HG03108 (cell line): ENCODE results near the gene INO80.

Experiments used
- ATAC-seq: cut with Tn5 transposase; IDR thresholded peaks from one replicate; pipeline ENCODE4 v1.9.1; 2021; ENCODE audit warnings: moderate library complexity; ENCODE audit not compliant: unreplicated experiment

INO80 gene

DNA sequence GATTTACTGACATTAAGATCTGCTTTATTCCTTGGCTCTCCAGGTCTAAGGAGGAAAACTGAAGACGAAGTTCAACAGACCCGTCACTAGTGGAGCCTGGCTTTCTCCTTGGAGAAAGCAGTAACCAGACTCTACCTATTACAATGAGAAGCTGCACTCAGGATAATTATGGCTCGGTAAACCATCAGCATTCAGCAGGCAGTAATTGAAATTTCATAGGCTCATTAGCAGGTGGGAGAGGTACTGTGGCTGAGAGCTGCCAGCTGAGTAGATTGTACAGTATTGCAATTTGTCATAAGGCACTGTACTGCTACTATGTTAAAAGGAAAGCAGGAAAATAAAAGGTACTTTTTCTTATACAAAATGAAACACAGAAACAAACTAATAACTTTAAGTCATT, 111.6 kb downstream of the INO80 start:
- no peak for ATAC-seq

DNA sequence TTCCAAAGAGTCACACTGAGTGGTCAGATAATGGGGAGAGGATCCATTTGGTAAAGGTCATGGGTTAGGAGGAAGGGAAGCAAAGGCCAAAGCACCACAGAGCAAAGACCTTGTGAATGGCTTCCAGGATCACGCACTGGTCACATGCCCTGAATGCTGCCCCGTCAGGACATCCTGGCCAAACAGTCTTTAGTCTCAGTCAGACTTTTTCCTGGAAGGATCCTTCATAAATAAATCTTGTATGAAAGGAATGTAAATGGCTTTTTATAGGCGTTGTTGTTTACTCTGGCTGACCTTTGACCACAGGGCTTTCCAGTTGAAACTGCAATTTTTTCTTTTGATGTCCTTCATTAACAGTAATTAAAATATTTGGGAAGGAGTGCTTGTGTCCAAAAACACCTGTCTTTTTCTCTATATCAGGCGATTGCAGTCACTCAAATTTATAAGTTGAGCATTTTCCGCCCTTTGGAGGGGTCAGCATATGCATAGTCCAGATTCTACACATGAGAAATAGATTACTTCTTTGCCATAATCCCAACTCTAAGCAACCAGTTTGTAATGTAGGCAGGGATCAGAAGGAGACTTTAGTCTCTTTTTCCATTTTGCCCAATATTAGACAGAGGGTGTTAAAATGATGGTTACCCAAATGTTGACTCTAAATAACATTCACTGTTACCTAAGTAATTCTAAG, 114.4 kb downstream of the INO80 start:
- no peak for ATAC-seq

DNA sequence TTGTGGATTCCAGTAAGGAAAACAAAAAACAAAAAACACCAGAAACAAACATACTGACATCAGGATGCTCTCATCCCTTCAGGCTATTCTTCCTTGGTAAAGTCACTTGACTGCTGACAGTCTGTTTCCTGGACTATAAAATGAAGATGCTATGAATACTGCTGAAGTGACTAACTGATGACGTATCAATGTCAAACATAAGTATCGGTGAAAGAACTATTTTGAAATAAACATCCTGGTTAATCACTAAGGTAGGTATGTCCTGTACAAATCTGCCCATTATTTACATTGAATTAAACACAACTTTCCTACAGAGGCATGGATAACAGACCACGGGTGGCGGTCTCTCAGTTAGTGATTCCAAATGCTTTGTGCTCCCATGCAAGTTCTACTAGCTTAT, 116.9 kb downstream of the INO80 start:
- no peak for ATAC-seq

DNA sequence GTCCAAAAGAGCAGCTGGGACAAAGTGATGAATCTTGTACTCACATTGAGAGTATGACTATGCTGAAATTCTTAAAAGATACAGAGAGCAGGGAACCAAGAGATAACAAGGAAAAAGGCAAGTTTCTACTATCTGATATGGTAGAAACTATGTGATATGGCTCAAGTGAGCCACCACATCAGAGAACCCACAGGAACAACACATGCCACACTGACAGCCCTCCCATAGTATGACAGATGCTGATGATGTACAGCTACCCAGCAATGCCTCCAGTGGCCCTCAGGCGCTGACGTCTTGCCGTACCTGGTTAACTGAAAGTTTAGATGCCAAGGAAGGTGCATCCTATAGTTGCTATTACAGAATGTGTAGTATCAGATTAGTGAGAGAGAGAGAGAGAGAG, 120.4 kb downstream of the INO80 start:
- no peak for ATAC-seq

DNA sequence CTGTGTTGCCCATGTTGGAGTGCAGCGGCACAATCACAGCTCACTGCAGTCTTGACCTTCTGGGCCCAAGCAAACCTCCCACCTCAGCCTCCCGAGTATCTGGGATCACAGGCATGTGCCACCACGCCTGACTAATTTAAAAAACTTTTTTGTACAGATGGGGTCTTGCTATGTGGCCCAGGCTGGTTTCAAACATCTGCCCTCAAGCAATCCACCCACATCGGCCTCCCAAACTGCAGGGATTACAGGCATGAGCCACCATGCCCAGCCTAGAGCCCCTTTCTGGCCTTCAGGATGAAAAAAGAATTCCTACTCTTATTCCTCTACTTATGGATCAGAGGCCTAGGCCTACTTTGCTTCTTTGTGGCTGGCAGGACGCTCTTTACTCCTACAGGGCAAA, 123.3 kb downstream of the INO80 start:
- ATAC-seq = no peak

DNA sequence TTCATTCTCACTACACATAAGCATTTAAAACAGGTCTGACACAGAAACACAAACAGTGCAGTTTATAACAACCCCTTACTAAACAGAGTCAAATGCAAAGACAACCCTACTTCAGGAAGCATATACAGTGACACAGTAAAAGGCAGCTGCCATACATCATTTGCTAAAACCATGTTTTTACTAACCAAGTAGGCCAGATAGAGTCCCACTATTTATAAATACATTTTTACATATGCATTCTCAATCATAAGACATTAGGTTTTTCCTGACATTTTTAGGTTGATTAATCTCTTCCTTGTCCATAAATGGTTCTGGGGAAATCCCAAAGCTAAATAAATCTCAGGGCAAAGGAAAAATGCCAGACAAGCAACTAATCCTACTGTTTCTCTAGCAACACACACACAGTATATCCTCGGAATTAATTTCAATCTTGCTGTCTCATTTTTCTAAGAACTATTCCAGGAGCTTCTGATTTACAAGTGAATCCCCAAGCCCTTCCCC, 123.8 kb downstream of the INO80 start:
- no peak for ATAC-seq

DNA sequence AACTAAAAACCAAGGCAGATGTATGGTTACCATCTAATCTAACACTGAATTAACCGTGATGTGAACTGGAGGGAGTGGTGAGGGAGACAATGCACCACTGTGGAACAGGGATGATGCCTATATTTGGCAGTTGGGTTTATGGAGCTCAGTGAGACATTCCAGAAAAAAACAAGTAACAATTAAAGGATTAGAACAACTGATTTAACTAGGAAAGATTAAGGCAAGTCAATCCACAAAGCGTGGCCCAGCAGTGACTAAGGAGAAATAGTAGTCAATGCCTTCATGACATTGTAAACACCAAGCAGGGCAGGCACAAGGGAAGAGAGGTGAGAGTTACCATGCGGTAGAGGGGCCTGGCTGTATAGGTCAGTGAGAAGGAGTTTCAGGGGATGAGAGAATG, 124.7 kb downstream of the INO80 start:
- no peak for ATAC-seq

DNA sequence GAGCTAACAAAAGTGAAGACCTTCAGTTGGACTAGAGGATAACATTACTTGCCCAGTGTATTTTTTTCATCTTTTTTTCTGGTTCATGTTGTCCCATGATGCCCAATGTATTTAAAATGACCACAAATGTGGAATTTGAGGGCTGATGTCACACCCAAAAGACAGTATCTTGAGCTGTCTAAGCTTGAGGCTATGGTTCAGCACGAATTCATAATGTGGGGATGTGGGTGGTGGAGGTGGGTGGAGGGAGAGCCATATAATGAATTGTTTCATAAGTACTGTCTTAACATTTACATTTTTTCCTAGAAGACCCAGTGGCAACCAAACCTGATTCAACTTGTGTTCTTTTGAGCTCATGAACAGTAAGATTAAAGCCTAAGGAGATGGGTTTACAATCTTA, 125.3 kb downstream of the INO80 start:
- no peak for ATAC-seq

DNA sequence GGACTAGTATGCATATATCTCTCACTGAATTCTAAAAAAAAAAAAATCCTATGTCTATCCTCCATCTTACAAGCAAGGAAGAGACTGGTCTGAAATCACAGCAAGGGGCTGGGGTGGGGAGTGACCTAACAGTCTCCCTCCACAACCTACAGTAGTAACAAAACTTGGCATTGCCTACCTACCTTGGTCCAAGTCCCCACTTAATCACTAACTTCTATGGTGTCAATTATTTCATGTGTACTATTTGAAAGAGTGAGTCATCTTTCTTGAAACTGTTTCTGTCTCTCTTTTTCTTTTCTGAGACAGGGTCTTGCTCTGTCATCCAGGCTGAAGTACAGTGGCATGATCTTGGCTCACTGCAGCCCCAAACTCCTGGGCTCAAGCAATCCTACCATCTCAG, 126.0 kb downstream of the INO80 start:
- no peak for ATAC-seq

DNA sequence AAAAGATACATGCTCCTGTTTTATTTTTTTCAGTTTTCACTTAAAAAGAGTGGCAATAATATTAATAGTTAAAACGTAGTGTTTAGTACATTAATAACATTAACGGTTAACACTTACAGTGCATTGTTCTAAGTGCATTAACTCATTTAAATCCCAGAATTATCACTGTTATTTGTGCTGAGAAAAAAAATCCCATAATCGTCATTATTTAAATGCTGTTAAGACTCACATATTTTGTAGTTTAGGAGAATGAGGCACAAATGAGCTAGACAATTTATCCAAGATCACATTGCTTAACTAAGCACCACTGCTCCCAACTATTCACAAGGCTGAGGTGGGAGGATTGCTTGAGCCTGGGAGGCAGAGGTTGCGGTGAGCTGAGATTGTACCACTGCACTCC, 127.9 kb downstream of the INO80 start:
- ATAC-seq = no peak

DNA sequence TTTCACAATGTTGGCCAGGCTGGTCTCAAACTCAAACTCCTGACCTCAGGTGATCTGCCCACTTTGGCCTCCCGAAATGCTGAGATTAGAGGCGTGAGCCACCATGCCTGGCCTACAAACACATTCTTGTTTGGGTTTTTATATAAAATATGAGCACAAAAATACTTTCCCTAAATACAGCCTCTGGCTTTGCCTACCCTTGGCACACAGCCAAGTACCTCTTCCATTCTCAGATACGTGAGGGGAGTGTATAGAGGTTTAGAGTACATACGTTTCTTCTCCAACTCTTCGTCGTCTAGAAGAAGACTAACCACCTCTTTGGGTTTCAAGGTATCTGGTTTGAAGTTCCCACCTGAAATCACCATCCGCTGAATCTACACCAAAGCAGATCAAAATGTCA, 129.3 kb downstream of the INO80 start:
- no peak for ATAC-seq

DNA sequence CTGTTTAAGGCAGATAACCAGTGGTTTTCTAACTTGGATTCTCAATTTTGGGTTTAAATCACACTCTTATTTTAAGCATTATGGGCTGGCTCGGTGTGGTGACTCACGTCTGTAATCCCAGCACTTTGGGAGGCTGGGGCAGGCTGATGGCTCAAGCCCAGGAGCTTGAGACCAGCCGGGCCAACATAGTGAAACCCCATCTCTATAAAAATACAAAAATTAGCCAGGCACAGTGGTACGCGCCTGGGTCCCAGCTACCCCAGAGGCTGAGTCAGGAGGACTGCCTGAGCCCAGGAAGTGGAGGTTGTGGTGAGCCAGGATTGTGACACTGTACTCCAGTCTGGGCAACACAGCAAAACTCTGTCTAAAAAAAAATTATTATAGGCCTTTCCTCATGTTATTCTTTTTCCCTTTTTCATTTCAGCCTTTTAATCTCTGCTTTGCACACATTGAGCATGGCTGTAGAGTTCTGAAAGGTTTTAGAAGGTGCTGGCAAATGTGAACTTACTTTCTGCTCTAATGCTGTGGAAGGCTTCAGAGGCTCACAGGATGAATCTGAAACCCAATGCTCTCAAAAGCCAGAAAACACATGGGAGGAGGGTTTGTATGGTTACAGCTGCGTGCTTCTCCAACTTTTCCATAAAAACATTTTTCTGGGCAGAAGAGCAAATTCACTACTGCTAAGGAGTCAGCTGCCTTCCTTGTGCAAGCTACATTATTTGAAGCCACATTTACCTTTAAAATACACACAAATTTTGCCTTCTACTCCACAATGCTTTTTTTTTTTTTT, 130.3 kb downstream of the INO80 start:
- ATAC-seq = no peak

DNA sequence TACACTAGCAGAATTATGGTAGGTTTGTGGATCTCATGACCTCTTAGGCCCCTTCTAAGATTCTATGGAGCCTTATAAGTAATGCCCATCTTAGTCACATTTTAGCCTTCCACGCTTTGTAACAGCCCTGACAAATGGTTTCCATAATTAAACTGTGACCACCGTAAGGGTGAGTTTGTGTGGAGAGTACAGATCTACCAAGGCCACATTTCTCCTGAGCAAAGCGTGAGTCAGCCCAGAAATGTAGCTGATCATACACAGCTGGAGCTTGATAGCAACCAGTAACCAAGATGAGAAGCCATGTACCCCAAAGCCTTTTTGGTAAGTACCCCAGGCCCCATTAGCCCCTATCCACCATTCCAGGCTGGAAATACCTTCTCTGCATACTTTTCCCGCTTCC, 131.1 kb downstream of the INO80 start:
- no peak for ATAC-seq

DNA sequence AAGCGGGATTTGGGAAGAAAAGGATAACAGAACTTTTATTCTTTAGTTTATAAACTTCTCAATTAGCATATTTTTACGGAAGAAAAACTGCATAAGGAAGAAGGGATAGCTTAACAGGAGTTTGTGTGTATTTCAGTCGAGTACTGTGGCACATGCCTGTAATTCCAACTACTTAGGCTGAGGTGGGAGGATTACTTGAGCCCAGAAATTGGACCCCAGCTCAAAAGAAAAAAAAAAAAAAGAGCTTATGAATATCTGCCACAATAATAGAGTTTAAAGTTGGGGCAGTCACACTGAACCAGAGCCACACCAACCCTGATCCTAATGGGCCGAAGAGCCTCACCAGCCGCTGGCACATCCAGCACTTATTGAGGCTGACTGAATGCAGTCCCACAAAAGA, 131.7 kb downstream of the INO80 start:
- ATAC-seq = no peak

DNA sequence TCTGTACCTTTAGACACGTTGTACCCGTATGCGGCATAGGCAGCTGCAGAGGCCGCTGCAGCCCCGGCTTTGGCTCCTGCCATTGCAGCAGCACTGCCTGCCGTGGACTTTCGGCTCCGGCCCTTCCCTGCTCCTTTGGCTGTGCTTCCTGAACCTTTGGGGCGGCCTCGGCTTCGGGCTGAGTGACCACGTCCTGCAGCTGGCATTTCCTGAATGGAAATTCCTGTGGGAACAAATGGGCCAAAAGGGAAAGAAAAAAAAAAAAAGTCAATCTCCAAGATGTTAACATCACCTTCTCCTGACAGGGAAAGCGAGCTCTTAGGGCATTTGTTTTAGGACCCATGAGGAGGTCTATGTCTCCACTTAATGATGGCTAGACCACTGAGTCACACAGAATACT, 133.2 kb downstream of the INO80 start:
- no peak for ATAC-seq

DNA sequence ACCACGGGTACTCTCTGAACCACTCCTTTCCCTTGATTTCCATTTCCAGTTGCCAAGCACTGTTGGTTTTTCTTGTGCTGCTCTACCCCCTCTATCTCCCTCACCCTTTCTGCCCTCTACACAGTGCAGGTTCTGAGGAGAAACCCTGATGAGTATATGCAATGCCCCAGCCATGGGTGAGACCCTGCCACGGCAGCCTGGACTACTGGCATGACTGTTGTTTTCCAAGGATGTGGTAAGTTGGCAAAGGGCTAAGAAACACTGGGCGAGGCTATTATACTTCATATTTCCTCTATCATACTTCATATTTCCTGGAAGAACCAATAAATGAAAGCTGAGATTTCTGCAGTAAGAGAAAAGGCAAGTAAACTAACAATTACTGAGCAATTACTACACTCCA, 134.9 kb downstream of the INO80 start:
- no peak for ATAC-seq

DNA sequence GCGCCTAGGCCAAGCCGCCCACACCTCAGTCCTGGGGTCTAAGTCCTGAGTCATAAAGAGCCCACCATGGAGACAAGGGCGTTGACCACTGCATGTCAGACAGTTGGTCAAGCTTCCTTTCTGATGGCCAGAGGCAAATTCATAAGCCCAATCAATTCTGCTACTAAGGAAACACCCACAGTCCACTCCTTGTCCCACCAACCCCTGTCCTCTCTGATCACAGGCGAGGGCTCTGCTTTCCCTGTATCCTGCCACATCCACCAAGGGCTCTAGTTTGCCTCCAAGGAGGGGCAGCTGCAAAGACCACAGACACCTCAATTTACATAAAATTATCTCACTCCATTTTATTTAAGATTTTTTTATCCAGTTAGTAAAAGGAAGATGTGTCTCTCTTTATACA, 137.5 kb downstream of the INO80 start:
- ATAC-seq = no peak

DNA sequence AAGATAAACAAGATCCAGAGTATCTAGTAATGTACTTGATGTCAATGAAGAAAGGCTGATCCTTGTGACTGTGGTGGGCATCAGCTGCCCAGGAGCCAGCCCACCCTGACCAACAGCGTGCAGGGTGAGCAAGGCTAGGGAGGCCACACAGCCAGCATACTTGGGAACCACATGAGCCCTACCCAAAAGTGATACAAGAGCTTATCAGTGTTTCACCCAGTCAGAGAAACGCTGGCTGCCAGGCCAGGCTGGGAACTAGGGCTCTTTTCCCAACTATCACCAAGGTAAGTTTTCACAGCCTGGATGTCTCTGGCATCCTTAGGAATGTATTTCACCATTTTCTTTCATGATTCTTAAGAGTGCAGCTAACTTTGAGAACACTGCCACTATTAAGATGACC, 137.9 kb downstream of the INO80 start:
- no peak for ATAC-seq

DNA sequence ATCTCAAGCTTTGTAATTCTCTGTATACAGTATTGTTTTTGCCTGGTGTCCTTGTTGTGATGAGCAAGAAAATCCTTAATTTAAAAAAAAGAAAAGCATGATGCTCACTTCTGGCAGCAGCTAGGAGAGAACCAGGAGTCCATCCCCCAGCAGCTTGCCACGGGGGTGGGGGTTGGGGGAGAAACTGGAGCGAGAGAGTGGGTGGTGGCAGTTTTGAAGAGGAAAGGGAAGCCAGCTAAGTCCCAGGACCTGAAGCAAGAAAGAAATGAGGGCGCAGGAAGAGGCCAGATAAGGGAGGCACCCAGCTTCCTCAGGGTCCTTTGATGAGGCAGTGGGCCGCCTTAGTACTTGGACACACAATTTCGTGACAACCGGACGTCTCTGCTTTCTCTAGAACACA, 139.3 kb downstream of the INO80 start:
- ATAC-seq = no peak

DNA sequence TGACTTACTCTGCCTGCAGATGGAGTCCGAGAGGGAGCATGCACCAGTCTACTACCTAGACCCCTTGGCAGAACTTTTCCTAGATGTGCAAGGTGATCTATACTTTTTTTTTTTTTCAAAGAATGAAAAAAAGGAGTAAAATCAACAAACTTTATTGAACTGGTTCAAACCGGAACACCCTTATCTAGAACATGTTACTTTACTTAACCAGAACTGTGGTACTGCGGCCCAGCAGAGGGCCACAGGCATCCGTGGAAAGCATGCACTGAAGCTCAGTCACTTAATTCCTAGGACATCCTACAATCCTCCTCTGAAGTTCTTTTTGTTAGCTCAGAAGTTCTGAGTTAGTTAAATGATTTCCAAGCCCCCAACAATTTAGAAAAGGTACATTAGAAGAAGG, 141.2 kb downstream of the INO80 start:
- no peak for ATAC-seq

DNA sequence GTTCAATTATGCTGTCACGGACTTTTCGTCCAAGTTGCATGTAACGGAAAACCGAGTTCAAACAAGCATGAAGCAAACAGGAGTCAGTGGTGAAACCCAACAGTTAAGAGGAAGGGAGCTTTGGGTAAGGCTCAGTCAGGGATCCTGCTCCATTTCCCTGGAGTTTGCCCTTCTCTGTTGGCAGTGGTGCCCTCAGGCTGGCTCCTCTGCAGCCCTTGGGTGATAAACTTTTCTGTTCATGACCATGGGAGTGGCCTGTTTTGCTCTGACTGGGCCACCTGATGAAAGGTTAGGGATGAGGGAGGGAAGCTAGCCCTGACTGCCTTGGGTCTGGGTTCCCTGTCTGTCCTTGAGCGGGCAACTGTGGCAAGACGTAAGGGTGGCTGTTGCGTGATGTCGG, 146.7 kb downstream of the INO80 start:
- no peak for ATAC-seq

DNA sequence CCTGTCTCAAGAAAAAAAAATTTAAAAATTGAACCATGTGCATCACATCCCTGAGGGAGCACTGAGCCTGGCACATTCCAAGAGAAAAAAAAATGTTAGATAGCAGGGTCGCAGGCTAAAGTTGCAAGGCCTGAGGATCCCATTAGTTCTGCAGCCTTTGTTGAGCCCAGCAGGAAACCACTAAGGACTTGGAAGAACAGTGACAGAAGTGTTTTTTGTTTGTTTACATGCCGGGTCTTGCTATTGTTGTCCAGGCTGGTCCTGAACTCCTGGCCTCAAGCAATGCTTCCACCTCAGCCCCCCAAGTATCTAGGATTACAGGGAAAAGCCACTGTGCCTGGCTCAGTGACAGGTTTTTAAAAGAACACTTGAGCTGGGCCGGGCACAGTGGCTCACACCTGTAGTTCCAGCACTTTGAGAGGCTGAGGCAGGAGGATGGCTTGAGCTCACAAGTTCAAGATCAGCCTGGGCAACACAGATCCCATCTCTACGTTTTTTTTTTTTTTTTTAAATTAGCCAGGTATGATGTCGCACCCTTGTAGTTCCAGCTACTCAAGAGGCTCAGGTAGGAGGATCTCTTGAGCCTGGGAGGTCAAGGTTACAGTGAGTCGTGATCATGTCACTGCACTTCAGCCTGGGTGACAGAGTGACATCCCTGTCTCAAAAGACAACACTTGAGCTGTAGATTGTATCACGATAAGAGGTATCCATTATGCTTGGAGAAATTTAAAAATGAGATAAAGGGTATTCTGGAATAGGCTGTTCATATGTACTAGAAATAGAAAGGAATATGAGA, 147.6 kb downstream of the INO80 start:
- no peak for ATAC-seq
